ENCODE data around the gene FMN1.
A peak's percentile ranks its signal among the peaks of the same experiment; 100 is the strongest.

The FMN1 gene

DNA sequence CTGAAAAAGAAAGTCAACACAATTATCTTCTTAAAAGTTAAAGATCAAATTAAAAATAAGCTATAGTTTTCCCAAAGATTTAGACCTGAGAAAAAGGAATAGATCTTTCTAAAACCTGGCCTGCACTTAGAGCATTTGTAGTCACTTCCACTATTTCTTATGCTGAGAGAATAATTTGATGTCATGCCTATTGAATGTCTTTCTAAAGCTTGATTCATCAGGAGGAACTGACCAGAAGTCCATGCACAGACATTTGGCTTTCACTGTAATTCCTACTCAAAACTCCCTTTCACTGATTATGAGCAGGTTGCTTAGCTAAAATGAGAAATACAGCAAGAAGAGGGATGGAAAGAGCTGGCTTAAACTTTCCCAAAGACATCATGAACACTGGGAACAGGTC, 472.4 kb downstream of the FMN1 start:
- Histone ChIP-seq H3K4me3 (ENCODE audit: low read length) (no peak overlapping the region), H3K9me3 (ENCODE audit: control insufficient read depth, insufficient read depth, low read length) (no peaks in the 10 kb centered on the region), H3K4me1 (ENCODE audit: control insufficient read depth, insufficient read depth, low read length) (peaks cover 5% of the 10 kb centered on the region; the same call in 1 of the 2 replicates), H3K27ac (ENCODE audit: low read length) (no peak overlapping the region), H3K27me3 (ENCODE audit: control insufficient read depth, insufficient read depth, low read length) (peaks cover 33% of the 10 kb centered on the region), H3K36me3 (ENCODE audit: control insufficient read depth, insufficient read depth, low read length) (no peaks in the 10 kb centered on the region)
- no peak for DNase-seq (ENCODE audit: low read depth, low spot score)

DNA sequence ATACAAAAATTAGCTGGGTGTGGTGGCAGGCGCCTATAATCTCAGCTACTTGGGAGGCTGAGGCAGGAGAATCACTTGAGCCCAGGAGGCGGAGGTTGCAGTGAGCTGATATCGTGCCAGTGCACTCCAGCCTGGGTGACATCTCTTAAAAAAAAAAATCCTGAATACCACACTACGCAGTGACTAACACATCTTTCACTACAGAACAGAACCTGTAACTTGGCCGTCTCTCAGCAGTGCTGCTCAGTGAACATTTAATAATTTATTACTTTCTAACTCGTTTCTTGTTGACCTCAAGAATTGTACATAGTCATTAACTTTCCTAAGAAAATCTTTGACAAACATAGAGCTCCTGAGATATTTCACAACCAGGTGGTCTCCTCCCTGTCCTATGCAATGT, 472.9 kb downstream of the FMN1 start:
- Histone ChIP-seq H3K4me3 (ENCODE audit: low read length) (no peak overlapping the region), H3K36me3 (ENCODE audit: control insufficient read depth, insufficient read depth, low read length) (no peaks in the 10 kb centered on the region), H3K27me3 (ENCODE audit: control insufficient read depth, insufficient read depth, low read length) (peaks cover 38% of the 10 kb centered on the region), H3K9me3 (ENCODE audit: control insufficient read depth, insufficient read depth, low read length) (no peaks in the 10 kb centered on the region), H3K4me1 (ENCODE audit: control insufficient read depth, insufficient read depth, low read length) (peaks cover 5% of the 10 kb centered on the region; the same call in 1 of the 2 replicates), H3K27ac (ENCODE audit: low read length) (no peak overlapping the region)
- WGBS (ENCODE audit: insufficient coverage, insufficient read length) = no CpG with 5 or more reads among the region's 6 CpGs
- DNase-seq (ENCODE audit: low read depth, low spot score) = no peak

DNA sequence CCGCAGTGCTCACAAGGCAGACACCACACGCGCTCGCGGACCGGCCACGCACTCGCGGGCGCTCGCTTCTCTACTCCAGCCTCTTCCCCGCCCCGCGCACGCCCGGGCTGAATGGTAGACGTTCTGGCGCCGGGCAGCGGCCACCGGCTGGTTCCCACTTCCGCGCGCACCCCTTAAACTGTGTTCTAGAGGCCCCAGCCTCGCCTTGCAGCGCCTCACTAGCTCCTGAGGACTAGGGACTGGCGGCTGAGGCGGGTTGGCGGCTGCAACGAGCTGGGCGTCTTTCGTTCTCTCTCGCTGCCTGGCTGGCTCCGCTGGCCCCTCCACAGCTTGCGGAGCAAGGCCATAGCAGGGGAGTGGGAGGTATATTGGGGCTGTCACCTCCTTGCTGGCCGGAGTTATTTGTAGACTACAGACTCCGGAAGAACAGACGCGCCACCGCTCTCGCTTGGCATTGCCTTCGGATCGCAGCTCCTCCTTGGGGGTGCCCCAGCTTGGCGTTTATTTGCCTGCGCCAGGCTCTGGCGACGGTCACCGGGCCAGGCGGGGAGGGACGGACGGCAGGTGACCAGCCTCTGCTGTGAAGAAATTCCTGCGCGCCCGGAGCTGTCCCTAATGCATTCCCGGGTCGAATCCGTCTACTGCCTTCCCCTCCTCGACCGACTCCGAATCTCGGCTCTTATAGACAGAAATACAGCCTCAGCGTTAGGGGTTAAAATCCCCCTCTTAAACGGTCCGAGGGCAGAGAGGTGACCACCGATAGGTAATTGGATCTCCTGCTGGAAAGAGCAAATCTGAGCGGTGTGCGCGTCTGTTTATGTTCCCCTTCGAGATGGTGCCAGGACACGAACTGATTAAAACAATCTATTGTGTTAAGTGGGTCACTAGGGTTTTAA, 475.4 kb downstream of the FMN1 start:
- Histone ChIP-seq H3K9me3 (ENCODE audit: control insufficient read depth, insufficient read depth, low read length) (no peaks in the 10 kb centered on the region), H3K27ac (ENCODE audit: low read length) (no peak overlapping the region), H3K4me1 (ENCODE audit: control insufficient read depth, insufficient read depth, low read length) (peaks cover 5% of the 10 kb centered on the region; the same call in 1 of the 2 replicates), H3K4me3 (ENCODE audit: low read length) (peak overlapping the region; percentile 27; the same call in 1 of the 2 replicates), H3K27me3 (ENCODE audit: control insufficient read depth, insufficient read depth, low read length) (peaks cover 43% of the 10 kb centered on the region), H3K36me3 (ENCODE audit: control insufficient read depth, insufficient read depth, low read length) (no peaks in the 10 kb centered on the region)
- no peak for DNase-seq (ENCODE audit: low read depth, low spot score)
- WGBS (ENCODE audit: insufficient coverage, insufficient read length) = no CpG with 5 or more reads among the region's 70 CpGs

DNA sequence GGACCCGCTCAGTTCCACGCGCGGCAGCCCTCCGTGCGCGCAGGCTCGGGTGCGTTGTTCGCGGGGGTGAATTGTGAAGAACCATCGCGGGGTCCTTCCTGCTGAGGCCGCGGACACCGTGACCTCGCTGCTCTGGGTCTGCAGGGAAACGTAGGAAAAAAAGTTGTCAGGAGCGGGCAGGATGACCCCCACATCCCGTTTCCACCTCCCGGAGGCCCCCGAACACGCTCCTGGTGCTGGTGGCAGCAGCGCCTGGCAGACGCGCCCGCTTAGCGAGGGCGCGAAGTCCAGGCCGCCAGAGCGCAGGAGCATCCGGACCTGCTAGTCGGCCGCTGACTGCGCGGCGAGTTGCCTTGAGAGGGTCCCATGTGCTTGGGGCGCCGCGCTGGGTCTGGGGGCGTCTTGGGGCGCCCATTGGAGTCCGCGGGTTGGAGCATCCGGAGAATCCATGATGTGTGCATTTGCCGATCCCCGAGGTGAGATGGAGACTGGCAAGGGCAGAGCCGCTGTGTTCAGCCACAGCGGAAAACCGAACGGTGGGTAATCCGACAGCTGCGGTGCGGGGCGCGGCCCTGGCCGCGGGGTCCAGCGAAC, 476.2 kb downstream of the FMN1 start:
- Histone ChIP-seq H3K36me3 (ENCODE audit: control insufficient read depth, insufficient read depth, low read length) (no peaks in the 10 kb centered on the region), H3K27ac (ENCODE audit: low read length) (no peak overlapping the region), H3K4me1 (ENCODE audit: control insufficient read depth, insufficient read depth, low read length) (peaks cover 5% of the 10 kb centered on the region; the same call in 1 of the 2 replicates), H3K9me3 (ENCODE audit: control insufficient read depth, insufficient read depth, low read length) (no peaks in the 10 kb centered on the region), H3K27me3 (ENCODE audit: control insufficient read depth, insufficient read depth, low read length) (peaks cover 43% of the 10 kb centered on the region), H3K4me3 (ENCODE audit: low read length) (peak overlapping the region; percentile 27; the same call in 1 of the 2 replicates)
- DNase-seq (ENCODE audit: low read depth, low spot score) = no peak
- no CpG with 5 or more reads among the region's 60 CpGs for WGBS (ENCODE audit: insufficient coverage, insufficient read length)

DNA sequence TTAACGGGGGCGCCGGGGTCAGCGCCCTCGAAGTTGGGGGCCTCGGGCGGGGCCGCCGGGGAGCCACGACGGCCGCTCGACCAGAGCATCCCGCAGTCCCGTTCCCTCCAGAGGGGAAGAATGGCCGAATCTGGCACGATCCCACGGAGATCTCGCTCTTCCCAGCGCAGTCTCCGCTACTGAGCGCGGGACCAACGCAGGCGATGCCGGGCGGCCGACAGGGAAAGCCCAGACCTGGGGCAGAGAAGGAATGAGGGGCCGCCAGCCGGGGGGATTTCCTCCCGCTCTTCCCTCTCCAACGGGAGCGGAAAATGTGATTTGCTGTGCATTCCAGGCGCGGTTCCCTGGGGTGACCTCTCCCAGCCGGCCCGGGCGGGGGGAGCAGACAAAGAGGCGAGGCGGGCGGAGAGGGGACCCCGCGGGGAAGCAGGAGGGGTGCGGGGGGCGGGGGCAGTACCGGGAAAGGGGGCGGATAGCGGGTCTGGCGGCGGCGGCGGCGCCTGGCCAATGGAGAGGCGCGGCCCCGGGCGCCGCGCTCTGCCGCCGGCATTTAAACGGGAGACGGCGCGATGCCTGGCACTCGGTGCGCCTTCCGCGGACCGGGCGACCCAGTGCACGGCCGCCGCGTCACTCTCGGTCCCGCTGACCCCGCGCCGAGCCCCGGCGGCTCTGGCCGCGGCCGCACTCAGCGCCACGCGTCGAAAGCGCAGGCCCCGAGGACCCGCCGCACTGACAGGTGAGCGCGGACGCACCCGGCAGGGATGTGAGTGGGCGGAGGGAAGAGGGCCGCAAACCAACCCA, 476.9 kb downstream of the FMN1 start, which contains the start of gene GREM1:
Gene GREM1, plus strand, starts transcription at position 579 of the 801 bp plus-strand sequence. CDS start 12,687 bp downstream, outside the sequence.
- WGBS (ENCODE audit: insufficient coverage, insufficient read length) = no CpG with 5 or more reads among the region's 99 CpGs
- H3K4me3 ChIP-seq (ENCODE audit: low read length) = peak within 1 kb of the TSS; percentile 27; the same call in 1 of the 2 replicates
- peaks cover 43% of the 10 kb centered on the region for H3K27me3 ChIP-seq (ENCODE audit: control insufficient read depth, insufficient read depth, low read length)
- no peak for DNase-seq (ENCODE audit: low read depth, low spot score)
- H3K4me1 ChIP-seq (ENCODE audit: control insufficient read depth, insufficient read depth, low read length) = peaks cover 5% of the 10 kb centered on the region; the same call in 1 of the 2 replicates
- H3K36me3 ChIP-seq (ENCODE audit: control insufficient read depth, insufficient read depth, low read length) = no peaks in the 10 kb centered on the region
- no peak within 1 kb of the TSS for H3K27ac ChIP-seq (ENCODE audit: low read length)
- H3K9me3 ChIP-seq (ENCODE audit: control insufficient read depth, insufficient read depth, low read length) = no peaks in the 10 kb centered on the region

DNA sequence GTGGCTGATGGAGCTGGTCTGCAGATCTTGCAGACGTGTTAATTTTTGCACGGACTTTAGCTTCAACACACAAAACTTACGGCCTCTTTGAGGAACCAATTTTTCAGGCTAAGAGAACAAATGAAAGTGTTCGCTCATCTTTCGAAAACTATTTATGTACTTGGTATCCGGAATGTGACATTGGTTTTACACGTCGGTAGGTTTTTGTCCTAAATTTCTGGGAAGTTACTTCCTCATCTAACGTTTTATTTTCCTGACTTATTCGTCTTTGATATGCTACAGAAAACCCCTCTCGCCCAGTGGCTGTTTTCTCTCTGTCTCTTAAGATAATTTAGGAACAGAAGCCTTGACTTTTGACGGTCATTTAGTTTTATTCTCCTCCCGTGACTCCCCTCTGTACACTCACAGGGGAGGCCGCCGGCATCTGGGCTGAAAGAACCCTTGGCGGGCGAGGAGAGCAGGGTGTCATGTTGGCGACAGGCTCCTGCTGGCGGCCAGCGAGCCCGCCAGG, 477.5 kb downstream of the FMN1 start:
- no peak for DNase-seq (ENCODE audit: low read depth, low spot score)
- H3K4me1 ChIP-seq (ENCODE audit: control insufficient read depth, insufficient read depth, low read length) = peaks cover 5% of the 10 kb centered on the region; the same call in 1 of the 2 replicates
- H3K4me3 ChIP-seq (ENCODE audit: low read length) = peak overlapping the region; percentile 27; the same call in 1 of the 2 replicates
- no peak overlapping the region for H3K27ac ChIP-seq (ENCODE audit: low read length)
- no CpG with 5 or more reads among the region's 21 CpGs for WGBS (ENCODE audit: insufficient coverage, insufficient read length)
- no peaks in the 10 kb centered on the region for H3K9me3 ChIP-seq (ENCODE audit: control insufficient read depth, insufficient read depth, low read length)
- H3K36me3 ChIP-seq (ENCODE audit: control insufficient read depth, insufficient read depth, low read length) = no peaks in the 10 kb centered on the region
- peaks cover 41% of the 10 kb centered on the region for H3K27me3 ChIP-seq (ENCODE audit: control insufficient read depth, insufficient read depth, low read length)

DNA sequence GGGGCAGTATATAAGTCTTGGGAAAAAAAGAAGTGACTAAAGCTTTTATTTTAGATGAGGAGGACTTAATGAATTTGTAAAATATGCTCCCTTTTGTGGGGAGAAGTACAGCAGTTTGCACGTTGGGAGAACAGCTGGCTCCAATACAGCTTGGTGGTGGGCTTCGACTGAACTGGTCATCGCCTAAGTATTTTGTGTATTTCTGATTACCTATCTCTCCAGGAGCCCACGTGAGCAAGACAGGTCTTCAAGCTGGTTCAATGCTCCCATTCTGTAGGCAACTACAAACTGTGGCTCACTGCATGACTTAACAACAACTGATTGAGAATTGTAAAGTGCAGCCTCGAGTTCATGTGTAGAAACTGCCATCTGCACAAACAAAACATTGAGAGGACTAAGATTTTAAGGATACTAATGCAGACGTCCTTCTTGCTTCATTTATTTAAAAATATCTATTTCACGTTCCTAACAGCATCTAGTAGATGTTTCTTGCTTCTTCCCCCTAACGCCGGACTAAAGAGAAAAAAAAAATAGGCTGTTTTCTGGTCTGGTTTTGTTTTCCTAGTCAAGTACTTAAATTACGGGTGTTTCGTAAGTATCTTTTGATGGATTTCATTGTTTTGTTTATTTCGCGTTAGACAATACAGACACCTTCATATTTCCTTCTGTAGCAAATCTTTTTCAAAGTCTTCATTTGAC, 478.1 kb downstream of the FMN1 start:
- no peaks in the 10 kb centered on the region for H3K9me3 ChIP-seq (ENCODE audit: control insufficient read depth, insufficient read depth, low read length)
- no peak for DNase-seq (ENCODE audit: low read depth, low spot score)

More for the DNA sequence above, 478.1 kb downstream of the FMN1 start:
- no peak overlapping the region for H3K27ac ChIP-seq (ENCODE audit: low read length)
- H3K36me3 ChIP-seq (ENCODE audit: control insufficient read depth, insufficient read depth, low read length) = no peaks in the 10 kb centered on the region
- H3K4me1 ChIP-seq (ENCODE audit: control insufficient read depth, insufficient read depth, low read length) = peaks cover 5% of the 10 kb centered on the region; the same call in 1 of the 2 replicates
- H3K4me3 ChIP-seq (ENCODE audit: low read length) = no peak overlapping the region
- H3K27me3 ChIP-seq (ENCODE audit: control insufficient read depth, insufficient read depth, low read length) = peaks cover 41% of the 10 kb centered on the region
- no CpG with 5 or more reads among the region's 13 CpGs for WGBS (ENCODE audit: insufficient coverage, insufficient read length)
